ENCODE measurements around the gene ARSB. TPM values are rescaled to one million over a fixed set of nuclear protein-coding genes. Genes with fewer than 3 reads are reported as not detected.

Gene ARSB
- total RNA-seq, 1 experiment from 2014 or later: 8.4 TPM

DNA sequence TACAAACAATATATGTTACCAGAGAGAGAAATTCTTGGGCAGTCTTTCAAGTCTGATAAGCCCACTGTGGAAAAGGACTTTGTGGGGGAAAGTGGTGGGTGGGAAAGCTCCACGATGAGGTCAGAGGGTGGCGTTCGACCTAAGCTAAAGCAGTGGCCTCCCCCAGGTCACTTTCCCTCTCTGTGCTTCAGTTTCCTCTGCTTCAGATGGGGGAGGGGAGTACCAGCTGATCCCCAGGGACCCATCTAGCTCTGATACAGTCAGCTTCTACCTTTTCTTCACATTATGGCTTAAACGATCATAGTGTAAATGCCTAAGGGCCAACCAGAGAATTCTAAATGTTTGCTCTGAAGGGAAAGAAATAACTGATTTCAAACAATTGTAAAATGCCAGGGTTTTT is 36.6 kb upstream of the ARSB start:
- H2AFZ ChIP-seq: no peak overlapping the region
- H3K27ac ChIP-seq: no peak overlapping the region
- POLR2A ChIA-PET (ENCODE audit: unreplicated experiment): no interaction called here
- no peaks in the 10 kb centered on the region for H3K36me3 ChIP-seq (ENCODE audit: low read depth)
- CTCF ChIA-PET: interaction anchor here (0.6 to 4.2 kb wide), 3 partner anchors 38 to 125 kb away, joined by 3 to 97 read pairs (median 3); no protein-coding TSS in a partner anchor
- intact Hi-C loops (cut with micrococcal nuclease; ENCODE audit: unreplicated experiment): loop anchor here (1.0 to 10.0 kb wide), 3 partner anchors 223 to 1653 kb away; no protein-coding TSS in a partner anchor
- no peaks in the 10 kb centered on the region for H3K9me2 ChIP-seq (ENCODE audit: insufficient read depth)
- H4K20me1 ChIP-seq (ENCODE audit: insufficient read depth): no peaks in the 10 kb centered on the region
- H3K9me3 ChIP-seq (ENCODE audit: insufficient read depth, low read depth): no peaks in the 10 kb centered on the region
- no peaks in the 10 kb centered on the region for H3K79me2 ChIP-seq (ENCODE audit: low read depth)
- no TSS peak for BruUV-seq (replicated peaks)
- no peak for TF ChIP-seq CTCF (conservative IDR thresholded peaks at IDR 0.05)
- no peak for TF ChIP-seq EZH2 (IDR thresholded peaks at IDR 0.05; ENCODE audit: low read depth)
- H3F3A ChIP-seq (ENCODE audit: insufficient read depth, low read depth): no peaks in the 10 kb centered on the region
- H3K4me3 ChIP-seq: no peak overlapping the region
- no peak for DNase-seq
- H3K4me1 ChIP-seq (replicated peaks; ENCODE audit: insufficient read depth): no peaks in the 10 kb centered on the region
- H3K4me2 ChIP-seq: no peak overlapping the region
- no peaks in the 10 kb centered on the region for H3K27me3 ChIP-seq (ENCODE audit: insufficient read depth, low read depth)

- peak; percentile 74 for TF ChIP-seq CTCF (conservative IDR thresholded peaks at IDR 0.05)
- no peak for TF ChIP-seq EZH2 (IDR thresholded peaks at IDR 0.05; ENCODE audit: low read depth)
- H3K9me2 ChIP-seq (ENCODE audit: insufficient read depth): no peaks in the 10 kb centered on the region
- no TSS peak for BruUV-seq (replicated peaks)
- H2AFZ ChIP-seq: no peak overlapping the region
- no peaks in the 10 kb centered on the region for H3K79me2 ChIP-seq (ENCODE audit: low read depth)
- no peaks in the 10 kb centered on the region for H3K36me3 ChIP-seq (ENCODE audit: low read depth)
- H3K9me3 ChIP-seq (ENCODE audit: insufficient read depth, low read depth): no peaks in the 10 kb centered on the region
- H3K4me3 ChIP-seq: no peak overlapping the region
- intact Hi-C loops (cut with micrococcal nuclease; ENCODE audit: unreplicated experiment): loop anchor here (1.0 to 10.0 kb wide), 3 partner anchors 224 to 1654 kb away; no protein-coding TSS in a partner anchor
- peak in 1 of 2 experiments; percentile 38 for DNase-seq
- H3K27me3 ChIP-seq (ENCODE audit: insufficient read depth, low read depth): no peaks in the 10 kb centered on the region
- no peaks in the 10 kb centered on the region for H4K20me1 ChIP-seq (ENCODE audit: insufficient read depth)
- peak overlapping the region; percentile 32; the same call in 1 of the 2 replicates for H3K4me2 ChIP-seq
- ChIA-PET POLR2A (ENCODE audit: unreplicated experiment) (interaction anchor here (0.6 kb wide), 2 partner anchors 1336 to 1446 kb away, joined by 4 to 5 read pairs; no protein-coding TSS in a partner anchor), CTCF (interaction anchor here (0.7 to 1.7 kb wide), 3 partner anchors 112 to 168 kb away, joined by 3 to 9 read pairs (median 3); no protein-coding TSS in a partner anchor)
- H3K4me1 ChIP-seq (replicated peaks; ENCODE audit: insufficient read depth): no peaks in the 10 kb centered on the region
- H3K27ac ChIP-seq: no peak overlapping the region
- no peaks in the 10 kb centered on the region for H3F3A ChIP-seq (ENCODE audit: insufficient read depth, low read depth)
These were observed 35.9 kb upstream of the ARSB start for GRCh38 chr5:79020861-79021561.

DNA sequence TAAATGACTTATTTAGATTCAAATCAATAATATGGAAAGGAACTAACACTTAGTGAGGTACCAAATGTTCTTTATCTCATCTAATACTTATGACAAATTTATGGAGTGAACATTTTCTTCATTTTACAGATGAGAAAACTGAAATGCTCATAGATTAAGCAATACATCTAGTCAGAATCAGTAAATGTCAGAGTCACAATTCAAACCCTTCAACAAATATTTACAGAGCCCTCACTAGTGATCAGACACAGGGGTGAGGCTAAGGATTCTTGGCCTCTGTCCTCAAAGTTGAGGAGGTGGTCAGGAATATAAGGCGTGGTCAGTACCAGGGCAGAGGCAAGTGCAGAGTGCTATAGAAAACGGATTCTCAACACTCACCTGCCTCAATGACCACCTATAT is 29.5 kb upstream of the ARSB start:
- TF ChIP-seq EZH2 (IDR thresholded peaks at IDR 0.05; ENCODE audit: low read depth) (no peak), CTCF (conservative IDR thresholded peaks at IDR 0.05) (no peak)
- Histone ChIP-seq H3K27me3 (ENCODE audit: insufficient read depth, low read depth) (no peaks in the 10 kb centered on the region), H3K27ac (no peak overlapping the region), H3K4me3 (no peak overlapping the region), H4K20me1 (ENCODE audit: insufficient read depth) (no peaks in the 10 kb centered on the region), H3K4me2 (no peak overlapping the region), H3K9me2 (ENCODE audit: insufficient read depth) (no peaks in the 10 kb centered on the region), H3K9me3 (ENCODE audit: insufficient read depth, low read depth) (no peaks in the 10 kb centered on the region), H3K36me3 (ENCODE audit: low read depth) (no peaks in the 10 kb centered on the region), H3K79me2 (ENCODE audit: low read depth) (no peaks in the 10 kb centered on the region), H3F3A (ENCODE audit: insufficient read depth, low read depth) (no peaks in the 10 kb centered on the region; the same call in 1 of the 2 replicates), H3K4me1 (replicated peaks; ENCODE audit: insufficient read depth) (no peaks in the 10 kb centered on the region), H2AFZ (no peak overlapping the region)
- ChIA-PET CTCF (no interaction called here), POLR2A (ENCODE audit: unreplicated experiment) (no interaction called here)
- intact Hi-C loops (cut with micrococcal nuclease; ENCODE audit: unreplicated experiment): no loop called here
- BruUV-seq (replicated peaks): no TSS peak
- DNase-seq: no peak

Measured in PC-9 (cell line).